B cell (primary cell): ENCODE data around the gene TMEM161B.

ENCODE experiments used
- CTCF ChIP-seq: fragments of 200-600 bp; IDR thresholded peaks from one replicate; pipeline ENCODE4 v1.8.0; 2022; ENCODE audit warnings: antibody characterized with exemption, mild to moderate bottlenecking
- EZH2 ChIP-seq: IDR thresholded peaks from 2 replicates; pipeline ENCODE4 v1.6.1; 2012; ENCODE audit warnings: borderline replicate concordance, low read depth, mild to moderate bottlenecking, moderate library complexity, low read length; ENCODE audit not compliant: insufficient read depth, poor library complexity, severe bottlenecking

GRCh38 chr5:88245241-88245892 is 23.3 kb downstream of the TMEM161B start:
- no peak for TF ChIP-seq CTCF
- TF ChIP-seq EZH2, result no peak
